Adrenal gland (tissue), 12 donors: Measurements from ENCODE around the gene MCU. TPM values are rescaled to one million over a fixed set of nuclear protein-coding genes. Genes with fewer than 3 reads are reported as not detected.

Source experiments
- DNase-seq, 7 donors: peaks; one replicate each; pipeline ENCODE4 v3.0.0-alpha.2; 2019 to 2020
- H3K27ac ChIP-seq, 5 donors: fragments of 200-600 bp; sonication (generic) in 4 of 5; 1 replicate in 3 of 5; 2 replicates in 2 of 5; pipeline versions ENCODE4 v1.5.1 to v1.8.0; 2016 to 2020; ENCODE audit warnings: mild to moderate bottlenecking in 1 of 5
- H3K27me3 ChIP-seq: fragments of 200-600 bp; 2 replicates; pipeline ENCODE4 v1.8.0; 2021
- H3K36me3 ChIP-seq, 2 donors: fragments of 200-600 bp; replicated peaks in 1 of 2; 1 replicate in 1 of 2; 2 replicates in 1 of 2; pipeline versions ENCODE4 v1.5.1 to v1.8.0; 2018 to 2022
- H3K4me1 ChIP-seq, 2 donors: fragments of 200-600 bp; replicated peaks in 1 of 2; 1 replicate in 1 of 2; 2 replicates in 1 of 2; pipeline versions ENCODE4 v1.5.1 to v1.8.0; 2018 to 2021
- H3K4me3 ChIP-seq, 4 donors: fragments of 200-600 bp; sonication (generic) in 3 of 4; one replicate each; pipeline ENCODE4 v1.5.1; 2016 to 2018
- H3K9me3 ChIP-seq, 3 donors: fragments of 200-600 bp; sonication (generic) in 1 of 3; replicated peaks in 1 of 3; 1 replicate in 2 of 3; 2 replicates in 1 of 3; pipeline versions ENCODE4 v1.5.1 to v1.8.0; 2016 to 2021
- CTCF ChIP-seq, 6 experiments: fragments of 450-650 bp in 4 of 6; fragments of 200-600 bp in 2 of 6; sonication (generic) in 1 of 6; IDR thresholded peaks; 1 replicate in 5 of 6; 2 replicates in 1 of 6; pipeline versions ENCODE4 v1.5.1 to v1.8.0; 2016 to 2021; ENCODE audit warnings: antibody characterized with exemption in 6 of 6, mild to moderate bottlenecking in 2 of 6, moderate library complexity in 1 of 6
- POLR2A ChIP-seq, 2 donors: fragments of 450-650 bp; IDR thresholded peaks; one replicate each; pipeline ENCODE4 v1.6.1; 2017; ENCODE audit warnings: antibody characterized with exemption in 2 of 2, mild to moderate bottlenecking in 2 of 2, moderate library complexity in 1 of 2
- WGBS, 4 donors: extraction: QIAGEN DNeasy Blood & Tissue Kit in 2 of 4; methylation state at CpG; one replicate each; pipeline versions ENCODE4 v1.1.5 to v1.1.7; 2013 to 2017; 5-methylcytosine and 5-hydroxymethylcytosine counted together
- intact Hi-C, 2 donors: fragments of 100-400 bp; cut with DNase I; formaldehyde crosslinking; loops; one replicate each; pipeline versions ENCODE4 v1.14.1 to v1.15.0; 2022 to 2023
- polyA plus RNA-seq, 3 donors: library from polyadenylated mRNA; stranded (reverse); fragments of 200-250 nt in 2 of 3; fragments of 350-450 nt in 1 of 3; fragmentation: Illumina TruSeq in 1 of 3; extraction: RNeasy Lipid Tissue Mini Kit (QIAGEN cat#74804) in 1 of 3; gene quantifications; one replicate each; pipeline ENCODE4 v1.2.3, GENCODE V29; 2013 to 2014
- total RNA-seq, 9 donors: library from RNA; depleted of rRNA in 4 of 9; stranded (reverse); fragments of >200 nt in 4 of 9; fragments of 120-200 nt in 1 of 9; fragmentation: NEBNext Ultra II Directional in 1 of 9; extraction: Animal tissue kit (Norgen Biotek cat#: 25700) in 1 of 9; gene quantifications; one replicate each; pipeline versions ENCODE4 v1.1.0 to v1.2.4, GENCODE V29; 2013 to 2023
- donor health status: healthy with polysubstance abuse.
- donor health status: Bipolar disorder and iron deficiency.
- donor health status: DM: yes; HTN: yes; CAD: no.
- donor health status: DM: no; HTN: no; CAD: no.
- donor health status: DM: no; HTN: no; CAD: no.
- donor health status: DM: yes; HTN: yes; CAD: no.

MCU gene
- total and polyA plus RNA-seq, 12 donors, result 6.4 to 22.2 (median 14.9) TPM

- intact Hi-C loops, result no loop called here
- no peak for DNase-seq
Observed at GRCh38 chr10:72648301-72648700, 43.6 kb upstream of the MCU start.

GRCh38 chr10:72649291-72649690, 42.7 kb upstream of the MCU start:
- Histone ChIP-seq H3K27me3 (no peaks in the 10 kb centered on the region), H3K4me3 (no peak overlapping the region), H3K27ac (no peak overlapping the region), H3K9me3 (no peaks in the 10 kb centered on the region), H3K4me1 (no peaks in the 10 kb centered on the region), H3K36me3 (no peaks in the 10 kb centered on the region)
- no peak for DNase-seq
- TF ChIP-seq POLR2A (IDR thresholded peaks at IDR 0.05), result no peak
- TF ChIP-seq CTCF (IDR thresholded peaks at IDR 0.05), result no peak
- intact Hi-C loops, result no loop called here
- 57 to 71% (median 65%) methylated on average over 5 of the region's 5 CpGs for WGBS, 4 donors

More at GRCh38 chr10:72648301-72648700, 43.6 kb upstream of the MCU start:
- no peaks in the 10 kb centered on the region for H3K4me1 ChIP-seq
- no peaks in the 10 kb centered on the region for H3K36me3 ChIP-seq
- no peaks in the 10 kb centered on the region for H3K9me3 ChIP-seq
- H3K27me3 ChIP-seq, result no peaks in the 10 kb centered on the region
- WGBS, 4 donors, result 82 to 100% (median 92%) methylated on average over 1 of the region's 1 CpG
- TF ChIP-seq POLR2A (IDR thresholded peaks at IDR 0.05) (no peak), CTCF (IDR thresholded peaks at IDR 0.05) (no peak)
- no peak overlapping the region for H3K4me3 ChIP-seq
- H3K27ac ChIP-seq, result no peak overlapping the region

- no peak overlapping the region for H3K27ac ChIP-seq
- no peaks in the 10 kb centered on the region for H3K36me3 ChIP-seq
- no peak for TF ChIP-seq CTCF (IDR thresholded peaks at IDR 0.05)
- no peak for TF ChIP-seq POLR2A (IDR thresholded peaks at IDR 0.05)
- no peaks in the 10 kb centered on the region for H3K4me1 ChIP-seq
- DNase-seq, result peak in 2 of 7 donors; percentile 7 to 9
- H3K27me3 ChIP-seq, result no peaks in the 10 kb centered on the region
- H3K9me3 ChIP-seq, result no peaks in the 10 kb centered on the region
- WGBS, 4 donors, result 49 to 51% (median 51%) methylated on average over 6 of the region's 6 CpGs
- intact Hi-C loops, result no loop called here
- H3K4me3 ChIP-seq, result no peak overlapping the region
Observed at GRCh38 chr10:72653383-72654096, 38.4 kb upstream of the MCU start.

- Histone ChIP-seq H3K36me3 (no peaks in the 10 kb centered on the region), H3K4me3 (no peak overlapping the region), H3K27ac (no peak overlapping the region), H3K27me3 (no peaks in the 10 kb centered on the region), H3K9me3 (no peaks in the 10 kb centered on the region), H3K4me1 (no peaks in the 10 kb centered on the region)
- intact Hi-C loops, result no loop called here
- TF ChIP-seq CTCF (IDR thresholded peaks at IDR 0.05) (no peak), POLR2A (IDR thresholded peaks at IDR 0.05) (no peak)
- 60 to 80% (median 68%) methylated on average over 3 of the region's 3 CpGs for WGBS, 4 donors
- no peak for DNase-seq
Observed at GRCh38 chr10:72654720-72655119, 37.2 kb upstream of the MCU start.
